ENCODE results near the gene ZNF697.

Gene ZNF697

DNA sequence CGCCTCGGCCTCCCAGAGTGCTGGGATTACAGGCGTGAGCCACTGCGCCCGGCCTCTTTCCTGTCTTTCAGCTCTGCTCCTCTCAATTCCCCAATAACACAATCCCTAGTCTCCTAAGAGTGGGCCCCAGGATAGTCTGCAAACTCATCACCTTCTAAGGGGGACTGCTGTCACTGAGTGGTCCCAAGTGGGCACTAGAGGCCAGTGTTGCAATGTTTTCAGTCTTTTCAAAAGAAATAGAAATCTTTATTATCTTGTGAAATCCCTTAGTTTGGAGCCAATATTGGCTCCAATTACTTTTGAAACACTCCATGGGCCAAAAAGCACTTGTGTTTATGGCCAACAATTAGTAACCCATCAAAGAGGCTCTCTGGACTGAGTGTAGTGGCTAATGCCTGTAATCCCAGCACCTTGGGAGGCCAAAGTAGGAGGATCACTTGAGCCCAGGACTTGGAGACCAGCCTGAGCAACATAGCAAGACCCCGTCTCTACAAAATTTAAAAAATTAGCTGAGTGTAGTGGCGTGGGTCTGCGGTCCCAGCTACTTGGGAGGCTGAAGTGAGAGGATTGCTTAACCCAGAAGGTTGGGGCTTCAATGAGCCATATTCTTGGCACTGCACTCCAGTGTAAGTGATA lies 28.6 kb upstream of the ZNF697 start:
- no peak for TF ChIP-seq FOXM1 (IDR thresholded peaks at IDR 0.05; ENCODE audit: borderline replicate concordance, low read depth)
- TF ChIP-seq, protein P1, sequence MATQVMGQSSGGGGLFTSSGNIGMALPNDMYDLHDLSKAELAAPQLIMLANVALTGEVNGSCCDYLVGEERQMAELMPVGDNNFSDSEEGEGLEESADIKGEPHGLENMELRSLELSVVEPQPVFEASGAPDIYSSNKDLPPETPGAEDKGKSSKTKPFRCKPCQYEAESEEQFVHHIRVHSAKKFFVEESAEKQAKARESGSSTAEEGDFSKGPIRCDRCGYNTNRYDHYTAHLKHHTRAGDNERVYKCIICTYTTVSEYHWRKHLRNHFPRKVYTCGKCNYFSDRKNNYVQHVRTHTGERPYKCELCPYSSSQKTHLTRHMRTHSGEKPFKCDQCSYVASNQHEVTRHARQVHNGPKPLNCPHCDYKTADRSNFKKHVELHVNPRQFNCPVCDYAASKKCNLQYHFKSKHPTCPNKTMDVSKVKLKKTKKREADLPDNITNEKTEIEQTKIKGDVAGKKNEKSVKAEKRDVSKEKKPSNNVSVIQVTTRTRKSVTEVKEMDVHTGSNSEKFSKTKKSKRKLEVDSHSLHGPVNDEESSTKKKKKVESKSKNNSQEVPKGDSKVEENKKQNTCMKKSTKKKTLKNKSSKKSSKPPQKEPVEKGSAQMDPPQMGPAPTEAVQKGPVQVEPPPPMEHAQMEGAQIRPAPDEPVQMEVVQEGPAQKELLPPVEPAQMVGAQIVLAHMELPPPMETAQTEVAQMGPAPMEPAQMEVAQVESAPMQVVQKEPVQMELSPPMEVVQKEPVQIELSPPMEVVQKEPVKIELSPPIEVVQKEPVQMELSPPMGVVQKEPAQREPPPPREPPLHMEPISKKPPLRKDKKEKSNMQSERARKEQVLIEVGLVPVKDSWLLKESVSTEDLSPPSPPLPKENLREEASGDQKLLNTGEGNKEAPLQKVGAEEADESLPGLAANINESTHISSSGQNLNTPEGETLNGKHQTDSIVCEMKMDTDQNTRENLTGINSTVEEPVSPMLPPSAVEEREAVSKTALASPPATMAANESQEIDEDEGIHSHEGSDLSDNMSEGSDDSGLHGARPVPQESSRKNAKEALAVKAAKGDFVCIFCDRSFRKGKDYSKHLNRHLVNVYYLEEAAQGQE (IDR thresholded peaks at IDR 0.05; ENCODE audit: low read depth) = no peak
- TF ChIP-seq RAD21 (IDR thresholded peaks at IDR 0.05; ENCODE audit: low read depth) = peak; percentile 12; the same call in 1 of the 2 replicates
- no peak for TF ChIP-seq ZBTB7A (IDR thresholded peaks at IDR 0.05; ENCODE audit: low read depth)
- TF ChIP-seq CEBPB (IDR thresholded peaks at IDR 0.05) = no peak

DNA sequence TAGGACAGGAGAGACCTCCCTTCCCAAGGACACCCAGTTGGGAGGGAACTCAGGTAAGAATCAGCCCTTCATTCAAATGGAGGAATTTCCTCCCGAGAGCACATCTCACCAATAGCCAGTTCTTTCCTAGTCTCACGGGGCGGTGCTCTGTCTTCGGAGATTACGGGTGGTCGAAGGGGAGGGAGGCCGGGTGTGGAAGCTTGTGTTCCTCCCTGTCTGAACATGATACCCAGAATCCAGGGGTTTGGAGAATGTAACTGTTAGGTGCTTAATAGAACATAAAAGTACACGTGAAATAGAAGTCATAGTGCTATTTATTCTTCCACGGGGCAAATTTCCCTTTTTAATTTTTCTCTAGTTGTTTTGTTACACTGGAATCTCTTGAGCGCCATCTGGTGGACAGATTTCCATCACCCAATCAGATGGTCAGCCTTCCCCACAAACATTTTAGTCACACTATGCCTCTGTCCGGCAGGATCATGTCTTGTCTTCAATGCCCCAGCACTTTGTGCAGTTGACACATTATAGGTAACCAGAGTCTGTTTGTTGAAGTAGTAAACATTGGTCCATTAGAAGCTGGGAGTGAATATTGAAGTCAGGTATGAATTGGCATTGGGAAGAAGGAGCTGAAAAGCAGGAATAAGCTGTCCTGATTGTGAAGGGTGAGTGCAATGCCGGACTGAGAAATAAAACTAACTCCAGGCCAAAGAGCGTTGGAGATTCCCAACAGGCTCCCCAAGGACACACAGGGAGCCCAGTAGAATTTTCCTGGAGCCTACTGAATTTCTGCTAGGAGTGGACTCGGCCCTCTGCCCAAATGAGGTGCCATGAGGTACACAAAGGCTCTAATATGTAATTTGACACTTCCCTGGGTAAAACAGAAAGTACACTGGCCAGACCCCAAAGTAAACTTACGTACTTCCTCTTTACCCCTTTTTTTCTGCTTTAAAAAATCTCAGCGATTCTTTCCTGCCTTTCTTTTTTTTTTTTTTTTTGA lies 27.6 kb upstream of the ZNF697 start:
- TF ChIP-seq CEBPB (IDR thresholded peaks at IDR 0.05) (no peak), RAD21 (IDR thresholded peaks at IDR 0.05; ENCODE audit: low read depth) (peak; percentile 75)

DNA sequence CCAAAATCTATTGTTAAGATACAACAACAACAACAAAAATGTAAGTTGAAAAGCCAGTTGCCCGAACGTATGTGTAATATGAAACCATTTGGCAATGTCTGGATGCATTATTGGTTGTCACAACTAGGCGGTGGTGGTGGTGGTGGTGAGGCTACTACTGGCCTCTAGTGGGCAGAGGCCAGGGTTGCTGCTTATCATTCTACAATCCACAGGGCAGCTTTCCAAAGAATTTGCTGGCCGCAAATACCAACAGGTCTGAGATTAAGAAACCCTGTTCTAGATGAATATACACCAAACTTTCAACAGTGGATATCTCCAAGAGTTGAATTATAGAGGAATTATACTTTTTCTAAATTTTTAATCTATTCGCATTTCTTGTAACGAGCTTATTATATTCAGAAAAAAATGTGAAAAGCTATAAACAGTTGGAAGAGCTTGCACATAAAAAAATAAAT lies 26.8 kb upstream of the ZNF697 start:
- TF ChIP-seq NFIC (IDR thresholded peaks at IDR 0.05) (no peak), TEAD4 (IDR thresholded peaks at IDR 0.05) (0 out of 2 replicates have a peak, but pooled peaks have one; percentile 8)

DNA sequence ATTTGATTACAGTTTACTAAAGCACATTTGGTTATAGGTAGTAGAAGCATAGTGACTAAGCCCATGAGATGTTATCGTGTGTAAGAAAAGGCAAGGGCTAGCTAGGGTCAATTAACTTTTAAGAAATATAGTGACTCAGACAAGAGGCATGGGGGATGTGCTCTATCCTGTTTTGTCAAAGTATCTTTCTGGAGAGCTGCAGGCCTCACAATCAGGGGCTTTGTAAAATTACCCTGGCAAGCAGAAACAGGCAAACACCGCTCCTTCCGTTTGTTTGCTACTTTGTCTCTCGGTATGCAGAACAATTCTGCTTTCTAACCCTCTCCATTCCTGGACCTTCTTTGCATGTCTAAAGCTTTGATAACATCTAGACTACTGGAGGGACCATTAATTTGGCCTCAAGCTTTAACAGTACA lies 26.1 kb upstream of the ZNF697 start:
- TF ChIP-seq TAF1 (IDR thresholded peaks at IDR 0.05; ENCODE audit: low read depth) (no peak), EP300 (IDR thresholded peaks at IDR 0.05; ENCODE audit: borderline replicate concordance) (no peak), EGR1 (IDR thresholded peaks at IDR 0.05) (no peak), CEBPB (IDR thresholded peaks at IDR 0.05) (no peak)
- TF ChIP-seq, protein P2, sequence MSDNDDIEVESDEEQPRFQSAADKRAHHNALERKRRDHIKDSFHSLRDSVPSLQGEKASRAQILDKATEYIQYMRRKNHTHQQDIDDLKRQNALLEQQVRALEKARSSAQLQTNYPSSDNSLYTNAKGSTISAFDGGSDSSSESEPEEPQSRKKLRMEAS (IDR thresholded peaks at IDR 0.05) = no peak

DNA sequence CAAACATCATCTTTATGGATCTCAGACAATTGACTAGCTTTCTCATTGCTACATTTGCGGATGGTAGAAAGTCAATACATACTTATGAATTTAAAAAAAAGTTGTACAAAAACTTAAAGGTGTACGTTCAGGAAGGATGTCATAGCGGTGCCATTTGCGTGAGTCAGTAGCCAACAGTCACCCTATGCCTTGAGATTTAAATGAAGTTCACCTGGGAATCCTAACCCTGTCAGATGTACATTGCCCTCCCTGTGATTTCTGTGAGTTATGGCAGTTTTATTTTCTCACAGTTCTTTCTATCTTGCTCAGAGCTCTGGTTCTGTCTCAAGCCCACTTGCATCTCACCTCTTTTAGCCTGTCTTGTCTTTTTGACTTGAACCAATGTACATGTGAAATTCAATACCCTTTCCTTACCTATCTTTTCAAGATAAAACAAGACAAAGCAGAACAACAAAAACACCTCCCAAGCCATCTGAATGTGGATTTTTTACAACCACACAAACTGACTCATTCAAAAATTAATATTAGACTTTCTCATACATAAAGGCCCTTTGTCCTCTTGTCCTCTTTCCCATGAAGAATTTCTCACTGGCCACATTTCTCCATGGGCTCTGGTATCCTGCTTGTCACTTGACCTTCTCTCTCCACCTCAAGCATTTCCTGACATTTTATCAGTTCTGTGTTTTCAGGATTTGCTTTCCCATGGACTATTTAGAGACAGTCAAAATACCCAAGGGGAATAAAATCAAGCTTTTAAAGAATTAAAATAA lies 25.3 kb upstream of the ZNF697 start:
- TF ChIP-seq FOXM1 (IDR thresholded peaks at IDR 0.05; ENCODE audit: borderline replicate concordance, low read depth) (no peak), CREB1 (IDR thresholded peaks at IDR 0.05; ENCODE audit: low read depth) (no peak), ZBTB7A (IDR thresholded peaks at IDR 0.05; ENCODE audit: low read depth) (no peak), EP300 (IDR thresholded peaks at IDR 0.05; ENCODE audit: borderline replicate concordance) (no peak), TEAD4 (IDR thresholded peaks at IDR 0.05) (no peak)
- TF ChIP-seq, protein P1 (IDR thresholded peaks at IDR 0.05; ENCODE audit: low read depth) = no peak

DNA sequence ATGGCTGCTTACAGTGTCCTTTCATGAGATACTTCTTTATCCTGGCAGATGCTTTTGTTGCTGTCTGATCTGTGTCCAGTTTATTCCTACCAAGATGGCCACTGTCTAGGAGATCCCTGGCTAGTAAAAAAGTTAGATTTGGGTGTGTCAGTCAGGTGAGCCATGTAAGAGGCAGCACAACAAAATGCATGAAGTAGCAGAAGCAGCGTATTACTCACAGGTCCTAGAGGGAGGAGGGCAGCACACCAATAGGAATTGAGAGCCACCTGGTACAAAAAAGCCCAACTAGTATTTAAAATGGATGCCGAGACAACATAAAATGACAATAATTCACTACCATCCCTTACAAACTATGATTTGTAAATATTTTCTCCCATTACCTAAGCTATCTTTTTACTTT lies 22.8 kb upstream of the ZNF697 start:
- TF ChIP-seq RAD21 (IDR thresholded peaks at IDR 0.05; ENCODE audit: low read depth) = no peak
- TF ChIP-seq TEAD4 (IDR thresholded peaks at IDR 0.05) = no peak
- no peak for TF ChIP-seq EGR1 (IDR thresholded peaks at IDR 0.05)
- TF ChIP-seq CREB1 (IDR thresholded peaks at IDR 0.05; ENCODE audit: low read depth) = no peak
- TF ChIP-seq FOXM1 (IDR thresholded peaks at IDR 0.05; ENCODE audit: borderline replicate concordance, low read depth) = no peak
- TF ChIP-seq CEBPB (IDR thresholded peaks at IDR 0.05) = no peak
- TF ChIP-seq TCF12 (IDR thresholded peaks at IDR 0.05; ENCODE audit: low read depth) = no peak
- no peak for TF ChIP-seq EP300 (IDR thresholded peaks at IDR 0.05; ENCODE audit: borderline replicate concordance)
- TF ChIP-seq, protein P2 (IDR thresholded peaks at IDR 0.05) = no peak
- no peak for TF ChIP-seq NFIC (IDR thresholded peaks at IDR 0.05)
- TF ChIP-seq YY1 (IDR thresholded peaks at IDR 0.05; ENCODE audit: low read depth) = no peak
- no peak for TF ChIP-seq ZBTB7A (IDR thresholded peaks at IDR 0.05; ENCODE audit: low read depth)
- TF ChIP-seq, protein P1 (IDR thresholded peaks at IDR 0.05; ENCODE audit: low read depth) = no peak
- TF ChIP-seq, protein P3, sequence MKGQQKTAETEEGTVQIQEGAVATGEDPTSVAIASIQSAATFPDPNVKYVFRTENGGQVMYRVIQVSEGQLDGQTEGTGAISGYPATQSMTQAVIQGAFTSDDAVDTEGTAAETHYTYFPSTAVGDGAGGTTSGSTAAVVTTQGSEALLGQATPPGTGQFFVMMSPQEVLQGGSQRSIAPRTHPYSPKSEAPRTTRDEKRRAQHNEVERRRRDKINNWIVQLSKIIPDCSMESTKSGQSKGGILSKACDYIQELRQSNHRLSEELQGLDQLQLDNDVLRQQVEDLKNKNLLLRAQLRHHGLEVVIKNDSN (IDR thresholded peaks at IDR 0.05) = no peak
- no peak for TF ChIP-seq TAF1 (IDR thresholded peaks at IDR 0.05; ENCODE audit: low read depth)

Data from Ishikawa (cell line).